Measurements from ENCODE around the gene PSMD13. TPM values are rescaled to one million over a fixed set of nuclear protein-coding genes. Genes with fewer than 3 reads are reported as not detected.
"Not testable (repeated sequence)": the region's sequence is repeated elsewhere in the genome, so short reads cannot be mapped to it uniquely, and the experiment has no call there.

The PSMD13 gene
- total RNA-seq, 6 donors from 2014 or later, result 85.2 to 113 (median 106) TPM

GRCh38 chr11:268716-269145 is 32.0 kb downstream of the PSMD13 start:
- DNase-seq, result peak in 1 of 2 donors; percentile 82
- not testable (repeated sequence) for H3K9me3 ChIP-seq, H3K27me3 ChIP-seq, H3K36me3 ChIP-seq
- TF ChIP-seq POLR2A (IDR thresholded peaks at IDR 0.05), result peak in 1 of 4 donors; percentile 36
- TF ChIP-seq EP300 (IDR thresholded peaks at IDR 0.05), result peak in 2 of 4 donors; percentile 69 to 71
- TF ChIP-seq CTCF (IDR thresholded peaks at IDR 0.05), result peak in 1 of 6 experiments; percentile 42
- TF ChIP-seq POLR2AphosphoS5 (IDR thresholded peaks at IDR 0.05), result peak; percentile 70 to 81
- H3K4me1 ChIP-seq, result peaks cover 11 to 26% (median 12%) of the 10 kb centered on the region in 4 donors
- H3K27ac ChIP-seq, result peak overlapping the region; percentile 91 to 92 (median 92)
- 22 to 25% methylated on average over 16 of the region's 16 CpGs for WGBS, 2 donors
- peak; percentile 84 to 91 for ATAC-seq (ENCODE audit: low FRiP score in 2 of 2)
- H3K4me3 ChIP-seq, result peak overlapping the region in 3 of 4 donors; percentile 36 to 46 (median 44)

- Histone ChIP-seq H3K4me1 (peaks cover 11 to 26% (median 12%) of the 10 kb centered on the region in 4 donors), H3K36me3 (no peaks in the 10 kb centered on the region), H3K9me3 (peaks cover 0 to 4% (median 0%) of the 10 kb centered on the region in 4 donors), H3K27me3 (no peaks in the 10 kb centered on the region), H3K27ac (peak overlapping the region; percentile 91 to 92 (median 92)), H3K4me3 (peak overlapping the region in 3 of 4 donors; percentile 36 to 46 (median 44))
- DNase-seq (no peak), ATAC-seq (ENCODE audit: low FRiP score in 2 of 2) (peak; percentile 58 to 62)
- WGBS, 2 donors, result 25 to 31% methylated on average over 21 of the region's 21 CpGs
- TF ChIP-seq POLR2A (IDR thresholded peaks at IDR 0.05) (peak in 1 of 4 donors; percentile 47), POLR2AphosphoS5 (IDR thresholded peaks at IDR 0.05) (peak in 1 of 2 donors; percentile 73), EP300 (IDR thresholded peaks at IDR 0.05) (peak; percentile 54 to 82 (median 70)), CTCF (IDR thresholded peaks at IDR 0.05) (peak in 5 of 6 experiments; percentile 23 to 74 (median 49))
Measured at GRCh38 chr11:269146-269890, 32.5 kb downstream of the PSMD13 start.

GRCh38 chr11:270451-271318 is 33.9 kb downstream of the PSMD13 start:
- WGBS, 2 donors, result 89 to 93% methylated on average over 9 to 18 of the region's 18 CpGs
- ATAC-seq (ENCODE audit: low FRiP score in 2 of 2) (no peak), DNase-seq (no peak)
- no peak for TF ChIP-seq POLR2AphosphoS5 (IDR thresholded peaks at IDR 0.05)
- TF ChIP-seq CTCF (IDR thresholded peaks at IDR 0.05), result no peak
- peak in 1 of 4 donors; percentile 6 for TF ChIP-seq POLR2A (IDR thresholded peaks at IDR 0.05)
- Histone ChIP-seq H3K4me1 (peaks cover 11 to 26% (median 12%) of the 10 kb centered on the region in 4 donors), H3K36me3 (no peaks in the 10 kb centered on the region), H3K27me3 (no peaks in the 10 kb centered on the region), H3K27ac (peak overlapping the region; percentile 91 to 92 (median 92)), H3K4me3 (no peak overlapping the region), H3K9me3 (peaks cover 0 to 4% (median 0%) of the 10 kb centered on the region in 4 donors)

- no peaks in the 10 kb centered on the region for H3K27me3 ChIP-seq
- DNase-seq (peak in 1 of 2 donors; percentile 35), ATAC-seq (ENCODE audit: low FRiP score in 2 of 2) (no peak)
- TF ChIP-seq CTCF (IDR thresholded peaks at IDR 0.05) (no peak), POLR2AphosphoS5 (IDR thresholded peaks at IDR 0.05) (no peak), POLR2A (IDR thresholded peaks at IDR 0.05) (no peak), EP300 (IDR thresholded peaks at IDR 0.05) (no peak)
- H3K36me3 ChIP-seq, result no peaks in the 10 kb centered on the region
- no peaks in the 10 kb centered on the region for H3K9me3 ChIP-seq
- H3K27ac ChIP-seq, result peak overlapping the region in 2 of 4 donors; percentile 91
- H3K4me3 ChIP-seq, result no peak overlapping the region
- 61 to 87% methylated on average over 3 to 8 of the region's 8 CpGs for WGBS, 2 donors
- H3K4me1 ChIP-seq, result peaks cover 11 to 26% (median 12%) of the 10 kb centered on the region in 4 donors
Measured at GRCh38 chr11:271319-271715, 34.5 kb downstream of the PSMD13 start.

Data from upper lobe of left lung (tissue), 6 donors.